GM21515 (cell line): Measurements from ENCODE around the gene YPEL1.
"Not testable (repeated sequence)": the region's sequence is repeated elsewhere in the genome, so short reads cannot be mapped to it uniquely, and the experiment has no call there.

Source experiments
- ATAC-seq: cut with Tn5 transposase; IDR thresholded peaks from one replicate; pipeline ENCODE4 v1.9.1; 2021; ENCODE audit not compliant: unreplicated experiment

The YPEL1 gene

DNA sequence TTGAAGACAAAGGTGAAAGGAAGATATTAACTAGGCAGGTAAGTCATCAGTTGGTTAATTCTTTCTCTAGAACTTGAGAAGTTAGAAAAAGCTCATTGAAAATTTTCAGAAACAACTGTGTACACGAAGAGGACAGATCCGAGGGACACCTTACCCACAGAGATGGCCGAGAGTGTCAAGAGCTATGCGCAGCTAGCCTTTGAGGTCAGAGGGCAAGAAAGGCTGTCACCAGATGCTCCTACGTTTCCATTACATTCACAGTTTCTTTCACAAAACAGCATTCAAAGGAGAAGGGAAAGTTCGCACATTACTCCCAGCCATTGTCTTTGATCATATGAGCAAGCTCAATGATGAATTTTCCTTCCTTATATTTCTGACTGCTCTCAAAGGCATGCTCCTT is 34.8 kb downstream of the YPEL1 start:
- no peak for ATAC-seq

DNA sequence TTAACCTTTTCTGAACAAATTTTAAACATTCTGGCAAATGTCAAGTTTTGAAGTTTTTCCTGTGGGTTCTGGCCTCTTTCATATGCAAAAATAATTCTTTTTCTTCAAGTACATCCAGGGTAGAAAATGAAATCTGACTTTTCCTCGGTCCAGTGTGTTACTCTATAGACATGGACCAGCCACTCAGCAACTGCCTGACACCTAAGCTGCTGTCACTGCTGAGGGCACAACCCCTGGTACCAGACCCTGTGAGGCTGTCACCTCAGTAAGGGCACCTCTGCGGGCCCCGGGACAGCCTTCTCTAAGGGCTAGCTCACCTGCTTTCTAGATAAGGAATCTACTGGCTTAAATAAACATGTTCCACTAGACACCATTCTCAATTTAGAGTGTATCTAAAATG is 36.0 kb downstream of the YPEL1 start:
- ATAC-seq = no peak

DNA sequence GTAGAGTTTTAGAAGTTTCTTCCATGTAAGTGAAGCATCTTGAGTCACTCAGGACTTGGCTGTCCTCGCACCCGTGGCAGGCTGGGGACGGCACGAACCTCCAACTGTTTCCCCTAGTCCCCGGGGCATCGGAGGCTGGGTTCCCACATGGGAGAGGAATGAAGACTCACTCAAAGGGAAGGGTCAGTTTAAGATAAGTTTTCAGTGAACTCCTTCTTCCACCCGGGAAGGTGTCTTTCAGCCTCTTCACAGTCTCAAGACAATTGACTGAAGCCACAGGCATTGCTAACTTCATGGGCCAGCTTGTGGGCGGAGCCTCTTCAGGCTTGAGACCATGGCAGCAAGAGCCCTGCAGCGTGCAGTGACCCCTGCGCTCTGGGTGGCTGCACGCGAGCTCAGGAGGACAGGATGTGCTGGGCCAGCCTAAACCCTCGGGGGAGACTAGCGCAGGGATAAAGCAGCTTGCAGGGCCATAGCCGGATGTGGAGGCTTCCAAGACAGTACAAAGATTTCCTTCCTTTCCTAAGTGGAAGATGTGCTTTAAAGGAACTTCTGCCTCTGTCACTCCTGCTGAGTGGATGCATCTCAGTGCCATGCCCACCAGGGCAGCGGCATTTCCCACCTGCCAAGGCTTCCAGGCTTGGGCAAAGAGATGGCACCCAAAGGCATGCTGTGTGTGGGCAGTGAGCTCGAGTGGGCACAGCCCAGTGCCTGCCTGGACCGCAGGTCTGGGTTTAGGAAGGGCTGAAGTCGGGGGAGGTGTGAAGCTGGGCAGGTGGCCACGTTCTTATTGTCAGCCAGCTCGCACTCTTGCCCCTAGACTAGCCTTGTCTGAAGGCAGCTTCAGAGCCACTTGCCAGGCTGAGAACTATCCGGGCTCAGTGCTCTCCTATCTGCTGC is 36.9 kb downstream of the YPEL1 start:
- no peak for ATAC-seq

DNA sequence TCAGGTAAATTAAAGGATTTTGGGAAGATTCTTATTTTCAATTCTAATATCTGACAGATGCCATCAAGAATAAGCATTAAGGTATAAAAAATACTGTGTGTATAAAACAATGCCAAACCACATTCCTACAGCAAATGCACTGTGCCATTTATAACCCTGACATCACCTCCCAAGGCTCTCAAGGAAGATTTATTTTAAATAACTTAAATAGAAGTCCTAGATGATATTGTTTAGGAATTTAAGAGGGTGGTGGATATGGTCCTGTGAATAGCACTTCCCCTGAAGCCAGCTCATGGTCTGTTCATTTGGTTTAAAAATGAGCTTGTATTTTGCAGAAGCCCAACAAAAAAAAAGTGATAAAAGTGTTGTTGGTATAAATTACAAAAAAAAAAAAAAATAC is 37.7 kb downstream of the YPEL1 start:
- no peak for ATAC-seq

DNA sequence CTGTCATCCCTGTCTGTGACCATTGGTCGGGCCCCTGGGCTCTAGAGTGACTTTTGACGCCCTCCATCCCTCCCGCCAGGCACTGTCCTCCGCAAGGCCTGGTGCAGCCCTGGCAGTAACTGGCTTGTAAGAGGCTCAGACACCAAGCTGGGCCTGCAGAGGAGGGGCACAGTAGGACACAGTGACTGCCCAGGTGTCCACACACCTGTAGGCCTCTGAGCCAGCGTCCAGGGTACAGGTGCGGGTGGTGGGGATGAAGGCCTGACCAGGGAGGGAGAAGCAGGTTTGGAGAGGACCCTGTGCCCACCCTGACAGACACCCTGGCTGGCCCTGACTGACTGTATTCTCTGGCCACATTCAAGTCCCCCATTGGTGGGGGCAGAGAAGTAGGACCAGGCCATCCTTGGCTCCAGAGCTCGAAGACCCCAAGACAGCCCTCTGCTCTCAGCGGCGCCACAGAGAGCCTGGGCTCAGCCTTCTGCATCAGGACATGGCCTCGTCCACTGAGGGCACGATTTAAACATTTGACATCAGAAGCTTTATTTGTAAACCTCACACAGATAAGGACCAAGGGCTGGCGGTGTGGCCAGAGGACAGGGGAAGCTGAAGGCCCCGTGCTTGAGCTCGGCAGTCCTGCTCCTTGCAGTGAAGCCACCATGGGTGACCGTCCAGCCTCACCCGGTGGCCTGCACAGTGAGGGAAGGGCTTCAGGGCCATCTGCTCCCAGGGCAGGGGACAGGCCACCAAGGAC is 38.4 kb downstream of the YPEL1 start:
- no peak for ATAC-seq

GRCh38 chr22:21696115-21696514 is 39.5 kb downstream of the YPEL1 start:
- no peak for ATAC-seq

DNA sequence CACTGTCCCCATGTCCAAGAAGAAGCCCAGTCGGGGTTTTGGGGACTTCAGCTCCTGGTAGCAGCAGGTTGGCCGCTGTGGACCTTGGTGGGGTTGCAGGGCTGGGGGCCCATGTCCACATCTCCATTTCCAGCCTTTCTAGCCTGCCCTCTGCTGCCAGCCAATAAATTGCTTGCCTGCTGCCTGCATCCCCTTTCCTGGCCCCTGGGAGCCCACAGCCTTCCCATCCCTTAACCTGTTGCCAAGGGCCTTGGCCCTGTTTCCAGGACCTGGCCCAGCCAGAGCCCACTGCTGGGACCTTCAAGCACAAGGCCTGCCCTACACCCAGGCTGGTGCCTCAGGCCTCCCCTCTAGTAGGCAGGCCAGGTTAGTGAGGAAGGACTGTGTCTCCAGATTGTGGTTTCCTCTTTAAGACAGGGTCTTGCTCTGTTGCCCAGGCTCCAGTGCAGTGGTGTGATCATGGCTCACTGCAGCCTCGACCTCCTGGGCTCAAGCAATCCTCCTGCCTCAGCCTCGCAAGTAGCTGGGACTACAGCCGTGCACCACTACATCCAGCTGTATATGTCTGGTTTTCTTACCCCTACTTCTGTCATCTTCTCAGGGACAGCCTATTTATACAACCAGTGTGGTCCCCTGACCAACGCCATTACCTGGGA is 40.0 kb downstream of the YPEL1 start:
- no peak for ATAC-seq

DNA sequence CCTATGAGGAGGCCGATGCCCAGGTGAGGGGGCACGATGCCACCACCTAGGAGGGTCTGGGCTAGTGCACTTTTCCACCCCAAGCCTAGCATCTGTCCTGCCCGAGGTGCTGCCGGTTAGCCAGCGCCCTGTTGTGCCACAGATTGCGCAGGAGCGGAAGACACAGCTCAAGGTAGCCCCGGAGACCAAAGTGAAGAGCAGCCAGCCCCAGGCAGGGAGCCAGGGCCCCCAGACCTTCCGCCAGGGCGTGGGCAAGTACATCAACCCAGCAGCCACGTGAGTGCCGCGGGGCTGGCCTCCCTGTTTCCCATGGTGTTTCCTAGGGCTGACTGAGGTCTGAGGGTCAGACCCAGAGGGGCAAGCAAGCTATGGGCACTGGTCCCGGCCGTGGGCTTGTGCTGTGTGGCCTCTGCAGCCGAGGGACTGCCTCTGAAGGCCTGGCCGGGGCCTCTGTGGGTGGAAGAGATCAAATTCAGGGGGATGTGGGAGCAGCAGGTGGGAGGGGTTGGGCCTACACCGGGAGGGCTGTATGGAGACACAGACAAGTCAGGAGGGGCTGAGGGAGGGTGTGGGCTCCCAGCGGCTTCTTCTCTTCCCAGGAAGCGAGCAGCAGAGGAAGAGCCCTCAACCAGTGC is 40.7 kb downstream of the YPEL1 start:
- ATAC-seq = no peak

DNA sequence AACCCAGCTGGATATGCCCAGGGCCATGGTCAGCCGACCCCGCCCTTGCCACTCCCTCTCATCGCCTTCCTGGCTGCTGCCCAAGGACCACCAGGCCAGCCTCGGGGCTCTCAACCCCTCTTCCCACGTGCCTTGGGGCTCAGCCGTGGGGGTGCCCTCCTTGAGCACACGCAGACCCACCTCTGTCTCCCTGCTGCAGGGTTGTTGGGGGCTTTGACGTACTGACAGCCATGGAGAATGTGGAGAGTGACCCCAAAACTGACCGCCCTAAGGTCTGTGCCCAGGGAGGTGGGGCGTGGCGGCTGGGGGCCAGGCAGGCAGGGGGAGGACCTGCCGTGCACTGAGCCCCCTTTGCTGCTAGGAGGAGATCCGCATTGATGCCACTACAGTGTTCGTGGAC is 41.2 kb downstream of the YPEL1 start:
- ATAC-seq = no peak

DNA sequence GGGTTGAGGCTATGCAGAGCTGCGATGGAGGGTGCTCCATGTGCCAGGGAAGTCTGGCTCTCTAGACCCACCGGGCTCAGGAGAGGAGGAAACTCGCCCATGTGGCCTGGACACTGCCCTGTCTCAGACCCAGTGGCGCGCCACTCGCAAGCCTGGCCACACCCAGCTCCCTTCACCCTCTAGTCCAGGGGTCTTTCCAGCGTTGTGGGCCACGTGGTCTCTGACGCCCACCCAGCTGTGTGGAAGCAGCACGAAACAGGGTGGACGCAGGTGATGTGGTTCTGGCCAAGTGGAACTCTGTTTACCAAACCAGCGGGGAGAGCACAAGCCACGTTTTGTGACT is 41.6 kb downstream of the YPEL1 start:
- no peak for ATAC-seq

DNA sequence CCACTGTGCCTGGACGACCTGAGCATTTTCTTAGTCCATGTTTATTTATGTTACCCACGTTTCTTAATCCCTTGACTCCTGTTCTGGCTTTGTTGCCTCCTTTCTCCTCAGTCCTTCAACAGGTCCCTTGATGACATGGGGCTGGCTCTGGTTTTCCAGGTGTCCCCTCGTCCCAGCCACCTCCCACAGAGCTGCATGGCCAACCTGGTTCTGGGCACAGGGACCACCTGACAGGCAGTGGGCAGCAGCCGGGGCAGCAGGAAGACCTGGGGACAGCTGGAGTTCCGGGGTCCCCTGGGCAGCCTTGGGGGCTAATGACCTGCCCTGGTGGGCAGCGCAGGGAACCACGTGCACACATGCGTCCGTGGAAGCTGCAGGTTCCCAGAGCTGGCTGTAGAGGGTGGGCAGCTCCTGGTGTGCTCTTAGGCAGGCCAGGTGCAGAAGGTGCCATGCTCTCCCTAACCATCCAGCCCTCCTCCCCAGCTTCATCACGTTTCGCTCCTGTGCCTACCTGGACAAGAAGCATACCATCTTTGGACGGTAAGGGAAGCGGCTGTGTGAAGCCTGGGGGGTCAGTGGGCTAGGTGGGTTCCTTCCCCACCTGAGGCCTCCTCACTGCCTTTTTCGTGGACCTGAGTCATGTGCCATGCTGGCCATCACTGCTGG is 42.1 kb downstream of the YPEL1 start:
- ATAC-seq = no peak

- ATAC-seq = not testable (repeated sequence)
These were observed 42.7 kb downstream of the YPEL1 start for GRCh38 chr22:21692856-21693255.

- ATAC-seq = no peak
These were observed 43.8 kb downstream of the YPEL1 start for GRCh38 chr22:21691816-21692215.

GRCh38 chr22:21690401-21690801 is 45.2 kb downstream of the YPEL1 start:
- ATAC-seq = no peak

- ATAC-seq = no peak
These were observed 46.8 kb downstream of the YPEL1 start for GRCh38 chr22:21688706-21689381.

- ATAC-seq = no peak
These were observed 47.3 kb downstream of the YPEL1 start for GRCh38 chr22:21688341-21688705.

GRCh38 chr22:21687685-21688259 is 47.8 kb downstream of the YPEL1 start:
- no peak for ATAC-seq

DNA sequence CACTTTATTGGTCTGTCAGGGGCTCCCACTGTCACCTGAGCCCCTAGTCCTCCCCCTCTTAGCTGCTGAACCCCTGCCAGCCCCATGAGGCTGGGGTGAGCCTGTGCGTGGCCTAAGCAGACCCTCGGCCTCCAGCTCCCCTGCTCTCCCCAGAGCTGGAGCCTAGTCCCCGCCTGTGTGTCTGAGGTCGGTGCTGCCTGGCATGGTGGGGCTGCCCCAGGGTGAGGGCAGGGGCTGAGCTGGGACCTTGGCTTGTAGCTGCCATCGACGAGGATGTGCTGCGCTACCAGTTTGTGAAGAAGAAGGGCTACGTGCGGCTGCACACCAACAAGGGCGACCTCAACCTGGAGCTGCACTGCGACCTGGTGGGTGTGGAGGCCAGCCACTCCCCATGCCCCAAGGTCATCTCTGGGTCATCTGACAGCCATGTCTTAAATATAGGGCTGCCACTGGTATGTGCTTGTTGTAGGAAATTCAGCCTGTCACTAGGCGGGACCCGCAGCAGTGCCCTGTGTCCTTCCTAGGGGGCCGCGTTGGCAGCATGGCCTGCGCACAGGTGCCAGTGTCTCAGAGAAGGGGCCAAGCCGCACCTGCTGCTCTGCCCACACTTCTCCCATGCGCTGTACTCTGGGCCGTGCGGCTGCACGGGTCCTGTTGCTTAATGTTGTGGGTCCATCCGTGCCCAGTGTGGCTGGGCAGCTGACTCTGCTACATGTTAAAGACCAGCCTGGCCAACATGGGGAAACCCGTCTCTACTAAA is 48.8 kb downstream of the YPEL1 start:
- no peak for ATAC-seq

GRCh38 chr22:21686193-21686608 is 49.4 kb downstream of the YPEL1 start:
- ATAC-seq = no peak
